Fibroblast of skin of abdomen (primary cell): ENCODE data around the gene ADGRB3.
"Not testable (repeated sequence)": the region's sequence is repeated elsewhere in the genome, so short reads cannot be mapped to it uniquely, and the experiment has no call there.

Source experiments
- DNase-seq: peaks from one replicate; pipeline ENCODE4 v3.0.0-alpha.2; 2013

Gene ADGRB3

DNA sequence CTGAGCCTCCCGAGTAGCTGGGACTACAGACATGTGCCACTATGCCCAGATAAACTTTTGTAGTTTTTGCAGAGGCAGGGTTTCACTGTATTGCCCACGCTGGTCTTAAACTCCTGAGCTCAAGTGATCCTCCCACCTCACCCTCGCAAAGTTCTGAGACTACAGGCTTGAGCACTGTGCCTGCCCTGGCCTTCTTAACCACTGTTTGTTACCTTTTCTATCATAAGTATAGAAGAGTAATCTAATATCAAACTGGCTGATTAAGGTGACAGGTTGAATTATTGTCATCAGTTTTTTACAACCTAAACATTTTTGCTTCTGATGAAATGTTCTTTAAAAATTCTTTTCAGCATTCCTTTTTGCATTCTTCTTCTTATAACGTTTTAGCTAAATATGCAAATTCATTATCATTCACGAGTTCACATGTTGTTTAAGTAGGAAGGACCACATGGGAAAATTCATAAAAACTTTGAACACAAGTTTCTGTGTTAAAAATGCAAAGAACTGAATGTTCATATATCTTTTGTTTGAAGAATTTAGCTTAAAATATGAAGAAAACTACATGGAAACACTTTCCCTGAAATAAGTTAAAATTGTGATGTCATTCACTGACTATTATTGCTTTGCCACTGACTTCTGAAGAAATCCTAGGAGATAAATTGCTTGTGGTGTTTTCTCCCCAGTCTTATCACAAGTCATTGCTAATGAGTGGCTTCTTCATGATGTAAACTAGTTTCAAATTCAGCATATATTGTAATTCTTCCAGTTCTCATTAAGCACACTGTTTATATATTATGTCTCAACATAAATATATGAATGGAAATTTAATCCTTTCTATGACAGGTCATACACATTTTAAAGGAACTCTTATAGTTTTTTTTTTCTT is 106.7 kb downstream of the ADGRB3 start:
- no peak for DNase-seq

DNA sequence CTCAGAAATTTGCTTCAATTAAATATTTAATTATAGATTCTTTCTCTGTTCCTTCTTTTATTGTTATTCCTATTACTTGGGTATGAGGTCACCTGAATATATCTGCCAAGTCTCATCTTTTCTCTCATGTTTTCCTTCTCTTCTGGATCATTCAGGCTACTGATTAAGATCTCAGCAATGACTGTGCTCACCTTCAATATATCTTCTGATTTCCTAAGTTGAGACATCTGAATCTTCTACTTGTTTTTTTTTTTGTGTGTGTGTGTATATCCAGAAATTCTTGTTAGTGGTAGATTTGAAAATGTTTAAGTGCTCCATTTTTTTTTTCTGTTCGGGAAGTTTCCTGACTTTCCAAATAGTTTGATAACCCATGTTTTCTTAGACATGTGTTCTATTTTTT is 108.0 kb downstream of the ADGRB3 start:
- DNase-seq: no peak

DNA sequence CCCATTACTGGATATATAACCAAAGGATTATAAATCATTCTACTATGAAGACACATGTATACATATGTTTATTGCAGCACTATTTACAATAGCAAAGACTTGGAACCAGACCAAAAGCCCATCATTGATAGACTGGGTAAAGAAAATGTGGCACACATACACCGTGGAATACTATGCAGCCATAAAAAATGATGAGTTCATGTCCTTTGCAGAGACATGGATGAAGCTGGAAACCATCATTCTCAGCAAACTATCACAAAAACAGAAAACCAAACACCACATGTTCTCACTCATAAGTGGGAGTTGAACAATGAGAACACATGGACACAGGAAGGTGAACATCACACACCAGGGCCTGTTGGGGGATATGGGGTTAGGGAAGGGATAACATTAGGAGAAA is 109.3 kb downstream of the ADGRB3 start:
- DNase-seq: not testable (repeated sequence)

DNA sequence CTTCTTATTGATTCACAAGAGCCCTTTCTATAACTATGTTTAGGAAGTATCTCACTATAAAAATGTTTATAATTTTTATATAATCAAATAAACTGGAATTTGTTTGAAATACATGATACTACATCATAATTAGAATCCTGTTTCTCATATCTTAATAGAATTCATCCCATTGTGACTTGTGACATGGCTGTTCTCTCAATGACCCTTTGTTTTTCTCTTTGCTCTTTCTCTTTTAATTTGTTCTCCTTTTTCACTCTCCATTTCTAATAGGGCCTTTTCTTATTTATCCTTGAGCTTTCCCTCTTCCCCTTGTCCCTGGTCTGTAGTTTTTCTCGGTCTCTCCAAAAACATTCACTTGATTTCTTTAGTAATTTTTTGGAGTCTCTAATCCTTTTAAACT is 111.3 kb downstream of the ADGRB3 start:
- no peak for DNase-seq

DNA sequence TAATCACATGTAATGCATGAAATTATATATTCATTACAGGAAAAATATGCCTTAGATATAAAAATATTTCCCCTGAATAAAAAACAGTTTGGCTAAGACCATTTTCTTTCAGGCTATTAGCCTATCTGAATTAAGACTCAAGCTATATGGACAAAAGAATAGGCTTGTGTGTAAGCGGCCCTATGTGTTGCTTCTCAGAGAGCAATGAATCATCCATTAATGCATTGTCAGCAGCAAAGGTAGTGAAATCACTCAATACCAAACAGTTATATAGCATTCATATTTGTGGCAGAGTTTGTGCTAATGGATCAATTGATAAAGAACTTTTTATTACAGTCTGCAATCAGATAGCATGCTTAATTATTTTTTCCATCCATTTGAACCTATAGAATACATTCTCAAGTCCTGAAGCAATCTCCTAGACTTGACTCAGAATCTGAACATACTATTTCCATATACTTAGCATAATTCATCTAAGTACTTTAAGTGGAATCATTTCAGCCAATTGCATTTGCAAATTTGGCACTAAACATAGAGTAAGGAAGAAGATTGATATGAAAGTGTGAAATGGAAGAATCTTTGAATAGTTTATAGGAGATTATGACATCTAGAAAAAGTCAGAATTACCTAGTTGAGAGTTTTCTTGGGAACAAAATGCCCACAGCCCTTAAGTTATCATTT is 112.2 kb downstream of the ADGRB3 start:
- DNase-seq: no peak

DNA sequence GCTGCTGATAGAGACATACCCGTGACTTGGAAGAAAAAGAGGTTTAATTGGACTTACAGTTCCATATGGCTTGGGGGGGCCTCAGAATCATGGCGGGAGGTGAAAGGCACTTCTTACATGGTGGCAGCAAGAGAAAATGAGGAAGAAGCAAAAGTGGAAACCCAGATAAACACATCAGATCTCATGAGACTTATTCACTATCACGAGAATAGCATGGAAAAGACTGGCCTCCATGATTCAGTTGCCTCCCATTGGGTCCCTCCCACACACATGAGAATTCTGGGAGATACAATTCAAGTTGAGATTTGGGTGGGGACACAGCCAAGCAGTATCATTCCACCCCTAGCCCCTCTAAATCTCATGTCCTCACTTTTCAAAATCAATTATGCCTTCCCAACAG is 112.8 kb downstream of the ADGRB3 start:
- not testable (repeated sequence) for DNase-seq

DNA sequence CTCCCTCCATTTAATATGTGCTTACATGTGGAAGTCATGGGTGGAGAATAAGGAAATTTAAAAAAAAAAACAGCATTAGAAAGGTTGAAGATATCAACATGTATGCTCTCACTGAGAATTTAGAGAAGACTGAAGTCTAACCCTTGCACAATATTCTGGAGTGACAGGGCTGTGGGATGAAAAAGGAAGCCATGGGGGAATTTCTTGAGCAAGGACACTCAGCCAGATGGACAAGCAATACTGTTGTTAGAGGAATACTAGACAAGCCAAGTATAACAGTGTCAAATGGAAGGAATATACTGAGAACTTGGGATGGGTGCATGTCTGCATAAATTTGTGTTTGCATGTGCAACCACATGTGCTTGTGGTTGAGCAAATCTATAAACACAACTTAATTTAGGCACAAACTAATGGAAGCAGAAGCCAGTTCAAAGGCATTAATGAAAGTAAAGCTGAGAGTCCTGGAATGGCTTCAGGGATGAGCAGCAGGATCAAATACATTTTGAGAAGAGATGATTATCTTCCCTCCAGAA is 119.7 kb downstream of the ADGRB3 start:
- no peak for DNase-seq

DNA sequence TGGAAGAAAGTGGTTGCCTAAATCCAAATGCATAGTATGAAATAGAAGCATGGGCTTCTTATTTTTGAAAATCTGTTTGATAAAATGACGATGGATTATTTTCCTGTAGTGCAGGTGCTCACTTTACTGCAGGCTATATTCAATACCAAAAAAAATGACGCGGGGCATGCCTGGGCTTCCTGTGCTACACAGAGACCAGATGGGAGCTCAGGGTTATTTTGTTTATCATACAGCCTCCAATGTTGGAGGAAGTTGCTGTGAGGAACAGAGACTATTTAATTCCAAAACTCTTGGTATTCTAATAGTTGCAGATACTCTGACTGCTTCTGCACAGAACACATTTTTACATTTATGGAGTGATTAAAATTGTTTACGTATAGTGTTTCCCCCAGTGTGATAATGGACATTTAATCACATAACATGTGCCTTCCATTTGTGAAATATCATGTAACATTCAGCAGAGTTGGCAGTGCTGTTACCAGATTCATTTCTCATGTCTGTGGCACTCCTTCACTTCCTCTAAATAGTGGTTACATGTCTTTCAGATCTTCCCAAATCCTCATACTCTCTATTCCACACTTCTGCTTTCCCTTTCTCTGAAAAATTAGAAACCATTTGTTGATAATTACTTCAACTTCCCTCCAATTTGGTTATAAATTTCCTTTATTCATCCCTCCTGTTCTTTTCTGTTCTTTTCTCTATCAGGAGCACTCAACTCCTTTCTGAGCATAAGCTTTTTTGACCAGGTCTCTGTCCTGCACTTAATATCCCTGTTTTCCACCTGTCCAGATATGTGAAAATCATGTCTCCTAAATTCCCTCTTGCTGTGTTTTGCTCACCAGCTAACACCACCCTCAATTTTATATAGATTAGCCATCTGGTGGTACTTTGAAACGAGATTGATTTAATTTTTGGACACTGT is 121.6 kb downstream of the ADGRB3 start:
- DNase-seq: no peak

DNA sequence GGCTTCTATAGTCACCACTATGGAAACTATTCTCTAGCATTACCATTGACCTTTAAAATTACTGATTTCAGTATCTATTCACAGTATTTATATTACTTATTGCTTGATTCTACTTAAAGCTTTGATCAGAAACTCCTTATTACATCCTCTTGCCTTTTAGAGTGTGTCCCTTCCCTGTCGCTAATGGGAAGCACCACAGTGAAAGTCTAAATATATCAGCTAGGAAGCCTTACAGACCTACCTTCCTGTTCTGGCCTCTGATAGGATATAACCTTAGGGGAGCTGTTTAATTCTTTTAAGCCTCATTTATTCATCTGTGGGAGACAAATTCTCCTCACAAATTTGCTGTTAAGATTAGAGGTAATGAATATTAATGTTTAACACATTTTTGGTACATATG is 122.7 kb downstream of the ADGRB3 start:
- DNase-seq: no peak

DNA sequence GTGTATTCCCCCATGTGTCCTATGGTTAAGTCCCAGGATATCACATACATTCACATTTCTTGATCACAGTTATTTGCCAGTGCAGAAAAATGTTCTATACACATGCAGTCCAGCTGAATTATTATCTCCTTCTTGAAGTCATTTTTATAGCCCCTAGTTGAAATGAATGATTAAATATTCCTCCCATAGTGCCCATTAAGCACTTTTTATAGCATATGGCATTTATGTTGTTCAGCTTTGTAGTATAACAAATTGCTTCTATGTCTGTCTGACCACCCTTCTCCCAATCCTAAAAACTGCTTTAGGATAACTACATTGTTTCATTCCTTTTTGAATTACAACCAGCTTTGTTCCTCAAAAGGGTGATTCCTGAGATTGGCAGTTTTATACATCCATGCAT is 123.5 kb downstream of the ADGRB3 start:
- no peak for DNase-seq

DNA sequence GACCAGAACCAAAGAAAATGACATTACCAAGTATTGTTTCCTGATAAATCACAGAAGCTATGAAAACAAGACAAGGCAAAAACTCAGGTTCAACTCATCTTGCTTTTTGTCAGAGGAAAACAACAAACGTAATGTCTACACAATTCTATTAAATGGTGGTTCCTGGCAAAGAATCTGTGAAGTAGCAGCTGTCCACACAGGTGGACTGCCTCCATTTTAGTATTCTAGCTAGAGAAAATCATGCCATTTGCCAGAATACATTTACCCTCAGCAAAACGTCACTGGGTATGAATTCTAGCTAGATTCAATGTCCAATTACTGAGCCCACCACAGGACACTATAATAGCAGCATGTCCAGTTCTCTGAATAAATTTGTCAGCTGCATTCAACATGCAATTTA is 125.4 kb downstream of the ADGRB3 start:
- no peak for DNase-seq

DNA sequence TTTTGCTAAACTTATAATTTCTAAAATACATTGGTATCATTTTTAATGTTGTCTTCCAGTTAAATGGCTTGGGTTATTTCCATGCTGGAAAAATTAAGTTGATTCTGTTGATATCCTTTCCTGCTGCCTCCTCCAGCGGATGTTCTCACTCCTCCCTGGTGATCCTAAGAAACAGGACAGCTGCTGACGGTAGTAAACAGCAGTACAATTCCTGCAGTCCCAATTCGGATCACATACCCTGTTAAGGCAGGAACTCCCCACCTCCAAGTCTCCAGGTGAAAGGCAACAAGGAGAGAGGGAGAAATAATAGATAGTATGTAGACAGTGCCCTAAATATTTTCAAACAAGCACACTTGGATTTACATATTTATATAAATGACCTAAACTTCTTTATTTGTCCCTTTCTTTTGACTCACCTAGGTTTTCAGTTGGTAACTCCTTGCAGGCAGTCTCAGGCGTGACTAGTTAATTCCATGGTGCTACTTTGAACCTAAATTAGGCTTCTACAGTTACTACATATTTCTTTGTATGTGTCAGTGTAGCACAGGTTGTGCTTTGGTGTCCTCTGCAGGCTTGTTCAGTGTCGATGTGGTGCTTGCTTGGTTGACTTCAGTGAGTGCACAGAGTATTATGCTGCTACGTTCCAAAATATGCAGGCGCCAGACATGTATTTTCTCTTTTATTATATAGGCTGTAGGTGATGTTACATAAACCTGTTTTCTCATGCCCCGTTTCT is 126.0 kb downstream of the ADGRB3 start:
- no peak for DNase-seq

DNA sequence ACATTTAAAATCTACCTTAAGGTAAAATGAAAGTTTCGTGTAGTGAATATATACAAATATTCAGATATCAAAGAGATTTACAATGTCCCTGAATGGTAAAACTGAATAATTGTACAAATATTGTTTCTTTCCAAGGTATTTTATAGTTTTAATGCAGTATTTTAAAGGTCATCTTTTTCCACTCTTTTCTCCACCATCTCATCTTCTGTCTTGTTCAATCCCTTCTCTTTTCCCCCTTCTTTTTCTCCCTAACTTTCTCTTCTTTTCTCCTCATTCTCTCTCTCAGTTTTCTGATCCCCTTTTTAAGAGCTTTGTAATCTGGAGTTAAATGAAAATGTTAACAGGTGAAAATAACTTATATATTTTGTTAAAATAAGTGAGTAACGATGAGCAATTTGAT is 126.9 kb downstream of the ADGRB3 start:
- no peak for DNase-seq

DNA sequence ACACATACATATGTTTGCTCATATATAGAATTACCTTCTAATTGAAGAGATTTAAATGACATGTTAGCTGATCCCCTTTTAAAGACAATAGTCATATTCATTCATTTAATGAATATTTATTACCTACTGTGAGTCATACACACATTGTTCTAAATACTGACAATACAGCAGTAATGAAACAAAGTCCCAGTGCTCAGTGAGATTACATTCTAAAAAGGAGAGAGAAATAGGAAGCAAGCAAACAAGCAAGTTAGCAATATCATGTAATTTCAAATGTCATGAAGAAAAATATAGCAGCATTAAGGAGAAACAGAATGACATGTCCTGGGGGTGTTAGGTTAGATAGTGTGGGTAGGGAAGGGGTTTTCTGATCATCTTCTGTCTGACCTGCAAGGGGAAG is 136.3 kb downstream of the ADGRB3 start:
- DNase-seq: no peak

DNA sequence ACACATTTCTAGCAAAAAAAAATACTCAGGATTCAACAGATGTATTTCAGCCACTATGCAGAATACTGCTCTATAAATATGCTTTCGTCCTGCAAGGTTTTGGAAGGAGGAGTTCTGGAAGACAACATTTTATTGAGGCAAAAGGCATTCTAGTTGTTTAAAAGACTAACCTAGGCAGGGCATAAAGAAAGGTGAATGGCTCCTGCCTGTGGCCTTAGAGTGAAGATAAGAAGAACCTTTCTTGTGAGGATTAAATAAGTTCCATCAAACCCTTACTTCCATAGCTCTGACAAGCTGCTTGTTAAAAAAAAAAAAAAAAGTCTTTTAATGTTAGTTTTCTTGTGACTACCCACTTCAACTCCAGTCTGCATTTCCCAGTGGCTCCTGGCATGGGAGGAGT is 139.8 kb downstream of the ADGRB3 start:
- no peak for DNase-seq

DNA sequence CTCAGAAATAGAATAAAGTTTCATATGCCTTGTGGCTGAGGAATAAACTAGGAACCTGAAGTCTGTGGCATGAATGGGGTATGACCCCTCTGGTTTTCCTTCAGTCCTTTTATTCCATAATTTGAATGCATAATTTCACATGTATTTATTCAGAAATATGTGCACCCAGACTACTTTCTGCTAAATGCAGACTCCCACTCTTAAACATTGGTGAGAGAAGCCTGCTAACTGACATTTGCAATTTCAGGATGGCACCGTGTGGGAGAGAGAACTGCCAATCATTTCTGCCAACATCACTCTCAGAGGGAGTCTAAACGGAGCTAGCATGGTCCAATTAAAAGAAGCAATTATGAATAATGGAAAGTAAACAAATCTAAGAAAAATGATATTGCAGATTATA is 141.3 kb downstream of the ADGRB3 start:
- DNase-seq: no peak

DNA sequence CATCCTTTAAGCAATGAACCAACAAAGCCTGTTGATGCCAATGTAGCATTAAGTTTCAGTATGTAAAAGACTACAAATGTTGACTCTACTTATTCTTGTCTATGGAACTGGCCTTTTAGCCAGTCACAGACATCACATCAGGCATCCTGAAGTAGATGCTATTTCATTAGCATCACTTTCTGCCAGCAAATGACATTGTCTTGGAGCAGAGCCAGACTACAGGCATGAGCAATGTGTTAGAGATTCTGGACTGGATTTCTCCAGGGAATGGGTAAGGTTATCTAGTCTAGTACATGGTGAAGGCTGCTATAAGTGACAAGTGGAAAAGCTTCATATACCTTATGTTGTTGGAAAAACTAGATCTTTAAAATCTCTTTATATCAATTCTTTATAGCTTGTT is 142.9 kb downstream of the ADGRB3 start:
- peak; percentile 76 for DNase-seq

DNA sequence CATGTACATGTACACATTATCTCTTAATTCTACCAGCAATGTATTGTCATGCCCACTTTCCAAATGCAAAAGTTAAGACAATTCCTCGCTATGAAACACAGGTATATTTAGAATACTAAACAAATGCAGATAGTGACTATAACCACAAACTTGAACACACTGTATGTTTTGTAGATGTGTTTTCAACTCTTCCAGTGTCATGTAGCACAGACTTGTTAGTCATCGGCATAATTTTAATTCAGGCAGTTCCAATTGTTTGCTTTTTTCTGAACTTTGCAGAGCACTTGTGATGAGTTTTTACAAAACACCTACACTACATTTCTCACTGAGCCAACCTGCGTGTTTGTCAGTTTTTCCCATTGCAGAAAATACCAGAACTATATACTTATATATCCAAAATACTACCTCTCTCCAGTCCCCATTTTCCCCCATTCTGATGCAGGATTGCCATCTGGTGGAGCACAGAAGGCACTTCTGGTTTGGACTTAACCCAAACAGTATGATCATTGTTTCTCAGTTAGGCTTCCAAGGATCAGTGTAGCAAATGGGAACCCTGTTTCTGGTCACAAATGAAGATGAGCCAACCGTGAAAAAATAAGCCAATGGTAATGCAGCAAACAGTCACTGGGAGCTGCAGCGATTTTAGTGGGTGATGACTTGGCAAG is 143.4 kb downstream of the ADGRB3 start:
- peak; percentile 75 for DNase-seq

DNA sequence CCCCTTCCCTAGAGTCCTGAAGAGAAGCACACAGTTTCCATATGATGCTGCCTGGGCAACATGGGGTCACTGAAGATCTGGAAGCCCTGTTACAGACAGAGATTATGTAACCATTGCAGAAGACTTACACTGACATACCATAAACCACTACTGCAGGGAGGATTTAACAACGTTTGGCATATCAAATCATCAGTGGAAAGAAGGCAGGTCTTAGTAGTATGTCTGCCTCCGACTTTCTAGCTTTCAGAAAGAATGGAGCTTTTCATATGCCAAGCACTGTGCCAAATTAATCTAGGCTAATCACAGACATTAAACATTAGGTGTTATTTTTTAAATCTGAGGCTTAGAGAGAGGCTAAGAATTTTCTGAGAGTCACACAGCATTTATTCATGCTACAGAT is 144.3 kb downstream of the ADGRB3 start:
- DNase-seq: no peak

DNA sequence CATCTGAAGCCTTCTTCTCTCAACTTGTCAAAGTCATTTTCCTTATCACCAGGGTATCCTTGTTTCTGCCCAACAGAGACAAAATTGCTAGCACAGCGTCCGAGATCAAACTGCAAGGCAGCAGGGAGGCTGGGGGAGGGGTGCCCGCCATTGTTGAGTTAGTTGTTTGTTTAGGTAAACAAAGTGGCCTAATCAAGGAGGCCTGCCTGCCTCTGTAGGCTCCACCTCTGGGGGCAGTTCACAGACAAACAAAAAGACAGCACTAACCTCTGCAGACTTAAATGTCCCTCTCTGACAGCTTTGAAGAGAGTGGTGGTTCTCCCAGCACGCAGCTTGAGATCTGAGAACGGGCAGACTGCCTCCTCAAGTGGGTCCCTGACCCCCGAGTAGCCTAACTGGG is 155.0 kb downstream of the ADGRB3 start:
- DNase-seq: not testable (repeated sequence)

DNA sequence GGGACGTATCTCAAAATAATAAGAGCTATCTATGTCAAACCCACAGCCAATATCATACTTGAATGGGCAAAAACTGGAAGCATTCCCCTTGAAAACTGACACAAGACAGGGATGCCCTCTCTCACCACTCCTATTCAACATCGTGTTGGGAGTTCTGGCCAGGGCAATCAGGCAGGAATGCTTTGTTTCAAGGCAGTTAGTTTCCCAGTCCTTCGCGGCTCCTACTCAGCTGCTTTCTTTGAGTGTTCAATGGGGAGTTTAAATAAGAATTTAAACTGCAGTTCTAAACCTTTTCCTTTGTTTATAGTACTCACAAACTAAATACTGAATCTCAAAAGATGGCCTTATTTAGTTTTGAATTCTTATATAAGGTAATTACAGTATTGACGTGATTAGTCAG is 179.9 kb downstream of the ADGRB3 start:
- not testable (repeated sequence) for DNase-seq

DNA sequence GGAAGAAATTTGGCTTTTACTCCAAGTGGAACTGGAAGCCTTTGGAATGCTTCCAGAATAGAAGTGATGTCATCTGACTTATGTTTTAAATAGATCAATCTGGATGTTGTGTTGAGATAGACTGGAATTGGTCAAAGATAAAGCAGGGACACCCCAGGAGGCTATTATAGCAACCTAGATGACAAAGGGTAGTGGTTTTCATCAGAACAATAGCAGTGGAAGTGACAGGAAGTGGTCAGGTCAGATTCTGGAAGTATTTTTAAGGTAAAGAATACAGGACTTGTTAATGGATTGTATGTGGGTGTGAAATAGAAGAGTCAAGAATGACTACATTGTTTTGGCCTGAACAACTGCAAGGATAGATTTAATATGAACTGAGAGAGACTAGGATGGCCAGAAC is 191.4 kb downstream of the ADGRB3 start:
- no peak for DNase-seq
